HEK293T (cell line): ENCODE measurements around the gene ITPKA.

Source experiments
- BHLHE40 ChIP-seq: fragments of 450-650 bp; IDR thresholded peaks from 2 replicates; pipeline ENCODE4 v1.6.1; 2016; ENCODE audit warnings: mild to moderate bottlenecking, moderate library complexity, borderline replicate concordance
- CTBP1 ChIP-seq: fragments of 450-650 bp; IDR thresholded peaks from 2 replicates; pipeline ENCODE4 v1.6.1; 2016; ENCODE audit warnings: borderline replicate concordance
- ELF4 ChIP-seq: fragments of 450-650 bp; IDR thresholded peaks from 2 replicates; pipeline ENCODE4 v1.6.1; 2017; ENCODE audit warnings: antibody characterized with exemption
- FOXA1 ChIP-seq: fragments of 450-650 bp; IDR thresholded peaks from 2 replicates; pipeline ENCODE4 v1.6.1; 2016; ENCODE audit warnings: mild to moderate bottlenecking
- FOXK2 ChIP-seq: fragments of 450-650 bp; IDR thresholded peaks from 2 replicates; pipeline ENCODE4 v1.6.1; 2016; ENCODE audit warnings: mild to moderate bottlenecking
- FOXM1 ChIP-seq: fragments of 450-650 bp; IDR thresholded peaks from 2 replicates; pipeline ENCODE4 v1.6.1; 2017; ENCODE audit warnings: mild to moderate bottlenecking, borderline replicate concordance
- HDGF ChIP-seq: fragments of 450-650 bp; IDR thresholded peaks from 2 replicates; pipeline ENCODE4 v1.6.1; 2017; ENCODE audit warnings: antibody characterized with exemption, borderline replicate concordance
- LEF1 ChIP-seq: fragments of 450-650 bp; IDR thresholded peaks from 2 replicates; pipeline ENCODE4 v1.6.1; 2017; ENCODE audit warnings: mild to moderate bottlenecking, borderline replicate concordance
- NFRKB ChIP-seq: fragments of 450-650 bp; IDR thresholded peaks from 2 replicates; pipeline ENCODE4 v1.6.1; 2016; ENCODE audit warnings: mild to moderate bottlenecking, moderate library complexity
- SP1 ChIP-seq: fragments of 450-650 bp; IDR thresholded peaks from 2 replicates; pipeline ENCODE4 v1.6.1; 2017
- SUZ12 ChIP-seq: fragments of 450-650 bp; IDR thresholded peaks from 2 replicates; pipeline ENCODE4 v1.6.1; 2016; ENCODE audit warnings: mild to moderate bottlenecking
- ZNF384 ChIP-seq: fragments of 450-650 bp; IDR thresholded peaks from 2 replicates; pipeline ENCODE4 v1.6.1; 2016
- TF ChIP-seq, protein P1 (sequence below): fragments of 450-650 bp; IDR thresholded peaks from 2 replicates; pipeline ENCODE4 v1.6.1; 2016

DNA sequence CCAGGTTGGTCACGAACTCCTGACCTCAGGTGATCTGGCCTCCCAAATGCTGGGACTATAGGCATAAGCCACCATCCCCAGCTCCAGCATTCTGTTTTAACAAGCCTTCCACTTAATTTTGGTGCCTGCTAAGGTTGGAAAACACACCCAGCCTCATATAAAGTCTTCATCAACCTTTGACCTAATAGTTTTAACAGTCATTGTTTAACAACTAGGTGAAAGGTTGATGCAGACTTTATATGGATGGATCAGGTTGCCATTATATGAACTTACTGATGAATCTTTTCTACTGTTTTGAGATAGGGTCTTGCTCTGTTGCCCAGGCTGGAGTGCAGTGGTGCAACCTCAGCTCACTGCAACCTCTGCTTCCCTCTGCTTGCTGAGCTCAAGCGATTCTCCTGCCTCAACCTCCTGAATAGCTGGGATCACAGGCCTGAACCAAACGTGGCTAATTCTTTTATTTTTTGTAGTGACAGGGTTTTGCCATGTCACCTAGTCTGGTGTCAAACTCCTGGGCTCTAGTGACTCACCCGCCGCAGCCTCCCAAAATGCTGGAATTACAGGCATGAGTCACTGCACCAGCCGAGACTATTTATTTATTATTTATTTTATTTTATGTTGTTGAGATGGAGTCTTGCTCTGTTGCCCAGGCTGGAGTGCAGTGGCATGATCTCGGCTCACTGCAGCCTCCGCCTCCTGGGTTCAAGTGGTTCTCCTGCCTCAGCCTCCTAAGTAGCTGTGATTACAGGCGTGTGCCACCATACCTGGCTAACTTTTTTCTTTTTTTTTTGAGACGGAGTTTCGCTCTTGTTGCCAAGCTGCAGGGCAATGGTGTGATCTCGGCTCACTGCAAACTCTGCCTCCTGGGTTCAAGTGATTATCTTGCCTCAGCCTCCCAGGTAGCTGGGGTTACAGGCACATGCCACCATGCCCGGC, 53.4 kb downstream of the ITPKA start:
- TF ChIP-seq NFRKB (no peak), CTBP1 (no peak), HDGF (no peak), FOXA1 (no peak), LEF1 (no peak), ELF4 (no peak), FOXK2 (no peak), SP1 (no peak), BHLHE40 (no peak), FOXM1 (no peak), SUZ12 (no peak), ZNF384 (no peak)
- TF ChIP-seq, protein P1, sequence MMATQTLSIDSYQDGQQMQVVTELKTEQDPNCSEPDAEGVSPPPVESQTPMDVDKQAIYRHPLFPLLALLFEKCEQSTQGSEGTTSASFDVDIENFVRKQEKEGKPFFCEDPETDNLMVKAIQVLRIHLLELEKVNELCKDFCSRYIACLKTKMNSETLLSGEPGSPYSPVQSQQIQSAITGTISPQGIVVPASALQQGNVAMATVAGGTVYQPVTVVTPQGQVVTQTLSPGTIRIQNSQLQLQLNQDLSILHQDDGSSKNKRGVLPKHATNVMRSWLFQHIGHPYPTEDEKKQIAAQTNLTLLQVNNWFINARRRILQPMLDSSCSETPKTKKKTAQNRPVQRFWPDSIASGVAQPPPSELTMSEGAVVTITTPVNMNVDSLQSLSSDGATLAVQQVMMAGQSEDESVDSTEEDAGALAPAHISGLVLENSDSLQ = no peak
